Astrocyte (in vitro differentiated cells and primary cell): ENCODE data around the gene NAALADL2. TPM values are rescaled to one million over a fixed set of nuclear protein-coding genes. Genes with fewer than 3 reads are reported as not detected.

ENCODE experiments used
- DNase-seq: peaks from one replicate; pipeline ENCODE4 v3.0.0-alpha.2; 2010; ENCODE audit warnings: low read depth
- FAIRE-seq: peaks from 2 replicates; lab custom pipeline; 2011; peaks lifted over from hg19 to GRCh38; lab: Jason Lieb, UNC
- H2AFZ ChIP-seq: 2 replicates; pipeline ENCODE4 v1.6.0; 2012; ENCODE audit warnings: low read depth, low read length, inconsistent platforms
- H3K27ac ChIP-seq: 2 replicates; pipeline ENCODE4 v1.5.1; 2011; ENCODE audit warnings: low read depth, low read length, inconsistent platforms
- H3K27me3 ChIP-seq: 2 replicates; pipeline ENCODE4 v1.6.0; 2011; ENCODE audit warnings: low read length, inconsistent platforms; ENCODE audit not compliant: insufficient read depth
- H3K36me3 ChIP-seq: 2 replicates; pipeline ENCODE4 v1.5.1; 2011; ENCODE audit warnings: low read length, inconsistent platforms; ENCODE audit not compliant: insufficient read depth
- H3K4me1 ChIP-seq: 2 replicates; pipeline ENCODE4 v1.5.1; 2011; ENCODE audit warnings: low read length, inconsistent platforms; ENCODE audit not compliant: insufficient read depth
- H3K4me2 ChIP-seq: 2 replicates; pipeline ENCODE4 v1.6.0; 2012; ENCODE audit warnings: low read length, inconsistent platforms
- H3K4me3 ChIP-seq: 2 replicates; pipeline ENCODE4 v1.5.1; 2011; ENCODE audit warnings: low read depth, mild to moderate bottlenecking, low read length, inconsistent platforms; ENCODE audit not compliant: insufficient read depth
- H3K79me2 ChIP-seq: 2 replicates; pipeline ENCODE4 v1.6.0; 2012; ENCODE audit warnings: mild to moderate bottlenecking, low read length, inconsistent platforms; ENCODE audit not compliant: insufficient read depth
- H3K9ac ChIP-seq: 2 replicates; pipeline ENCODE4 v1.6.0; 2012; ENCODE audit warnings: mild to moderate bottlenecking, low read length, inconsistent platforms
- H3K9me3 ChIP-seq: 2 replicates; pipeline ENCODE4 v1.5.1; 2012; ENCODE audit warnings: low read depth, mild to moderate bottlenecking, low read length, inconsistent platforms; ENCODE audit not compliant: insufficient read depth
- H4K20me1 ChIP-seq: 2 replicates; pipeline ENCODE4 v1.6.0; 2012; ENCODE audit warnings: low read length, inconsistent platforms; ENCODE audit not compliant: insufficient read depth
- H3K27ac Mint-ChIP-seq: one replicate; pipeline ENCODE4 v1.8.0; 2021; ENCODE audit warnings: mild to moderate bottlenecking, mixed read lengths; ENCODE audit not compliant: unreplicated experiment
- H3K27me3 Mint-ChIP-seq: one replicate; pipeline ENCODE4 v1.8.0; 2021; ENCODE audit warnings: low read depth, mixed read lengths; ENCODE audit not compliant: unreplicated experiment
- H3K36me3 Mint-ChIP-seq: one replicate; pipeline ENCODE4 v1.8.0; 2021; ENCODE audit warnings: low read depth, mixed read lengths; ENCODE audit not compliant: unreplicated experiment
- H3K4me1 Mint-ChIP-seq: one replicate; pipeline ENCODE4 v1.8.0; 2021; ENCODE audit warnings: low read depth, mixed read lengths; ENCODE audit not compliant: unreplicated experiment
- H3K4me3 Mint-ChIP-seq: one replicate; pipeline ENCODE4 v1.8.0; 2021; ENCODE audit warnings: mild to moderate bottlenecking, moderate library complexity, mixed read lengths; ENCODE audit not compliant: unreplicated experiment
- H3K9me3 Mint-ChIP-seq: one replicate; pipeline ENCODE4 v1.8.0; 2021; ENCODE audit warnings: mild to moderate bottlenecking, mixed read lengths; ENCODE audit not compliant: unreplicated experiment
- EZH2 ChIP-seq: IDR thresholded peaks from 2 replicates; pipeline ENCODE4 v1.6.1; 2012; ENCODE audit warnings: mild to moderate bottlenecking, low read length, inconsistent platforms; ENCODE audit not compliant: insufficient read depth
- total RNA-seq: library from RNA; stranded (reverse); gene quantifications from 2 replicates; pipeline ENCODE4 v1.2.1, GENCODE V29; 2021
- TF ChIP-seq, protein P1 (sequence below): IDR thresholded peaks from 2 replicates; pipeline ENCODE4 v1.5.1; 2011; ENCODE audit warnings: low read depth, mild to moderate bottlenecking, inconsistent platforms, low read length, moderate library complexity; ENCODE audit not compliant: insufficient read depth

The NAALADL2 gene
- total RNA-seq, 1 donor from 2014 or later = 2.7 TPM

DNA sequence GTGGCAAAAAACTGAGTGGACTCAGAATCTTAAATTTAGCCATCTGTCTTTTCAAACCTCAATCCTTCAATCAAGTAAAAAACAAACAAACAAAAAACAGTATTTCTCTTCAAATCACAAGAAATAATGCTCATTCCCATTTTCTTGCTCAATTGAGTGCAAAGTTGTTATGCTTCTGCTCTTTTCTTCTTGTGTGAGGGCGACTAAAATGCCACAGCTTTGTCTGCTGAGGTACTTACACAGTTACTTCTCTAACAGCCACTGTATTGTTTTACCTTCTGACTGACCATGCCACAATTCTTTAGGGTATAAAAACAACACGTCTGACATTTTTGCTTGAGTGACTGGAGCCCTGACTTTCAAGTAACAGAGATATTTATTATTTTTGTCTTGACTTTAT, 617.4 kb downstream of the NAALADL2 start:
- Histone ChIP-seq H3K27me3 (no peaks in the 10 kb centered on the region), H3K9ac (no peak overlapping the region), H4K20me1 (no peaks in the 10 kb centered on the region), H3K9me3 (no peaks in the 10 kb centered on the region), H3K4me2 (no peak overlapping the region), H3K4me1 (no peaks in the 10 kb centered on the region), H2AFZ (no peak overlapping the region), H3K36me3 (no peaks in the 10 kb centered on the region), H3K79me2 (no peaks in the 10 kb centered on the region), H3K27ac (no peak overlapping the region), H3K4me3 (no peak overlapping the region)
- FAIRE-seq = no peak
- H3K27me3 Mint-ChIP-seq = no peaks in the 10 kb centered on the region
- no peak overlapping the region for H3K4me3 Mint-ChIP-seq
- no peaks in the 10 kb centered on the region for H3K36me3 Mint-ChIP-seq
- H3K27ac Mint-ChIP-seq = no peak overlapping the region
- no peak for DNase-seq
- H3K4me1 Mint-ChIP-seq = no peaks in the 10 kb centered on the region
- TF ChIP-seq EZH2 = no peak
- TF ChIP-seq, protein P1, sequence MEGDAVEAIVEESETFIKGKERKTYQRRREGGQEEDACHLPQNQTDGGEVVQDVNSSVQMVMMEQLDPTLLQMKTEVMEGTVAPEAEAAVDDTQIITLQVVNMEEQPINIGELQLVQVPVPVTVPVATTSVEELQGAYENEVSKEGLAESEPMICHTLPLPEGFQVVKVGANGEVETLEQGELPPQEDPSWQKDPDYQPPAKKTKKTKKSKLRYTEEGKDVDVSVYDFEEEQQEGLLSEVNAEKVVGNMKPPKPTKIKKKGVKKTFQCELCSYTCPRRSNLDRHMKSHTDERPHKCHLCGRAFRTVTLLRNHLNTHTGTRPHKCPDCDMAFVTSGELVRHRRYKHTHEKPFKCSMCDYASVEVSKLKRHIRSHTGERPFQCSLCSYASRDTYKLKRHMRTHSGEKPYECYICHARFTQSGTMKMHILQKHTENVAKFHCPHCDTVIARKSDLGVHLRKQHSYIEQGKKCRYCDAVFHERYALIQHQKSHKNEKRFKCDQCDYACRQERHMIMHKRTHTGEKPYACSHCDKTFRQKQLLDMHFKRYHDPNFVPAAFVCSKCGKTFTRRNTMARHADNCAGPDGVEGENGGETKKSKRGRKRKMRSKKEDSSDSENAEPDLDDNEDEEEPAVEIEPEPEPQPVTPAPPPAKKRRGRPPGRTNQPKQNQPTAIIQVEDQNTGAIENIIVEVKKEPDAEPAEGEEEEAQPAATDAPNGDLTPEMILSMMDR = no peak
- no peaks in the 10 kb centered on the region for H3K9me3 Mint-ChIP-seq

DNA sequence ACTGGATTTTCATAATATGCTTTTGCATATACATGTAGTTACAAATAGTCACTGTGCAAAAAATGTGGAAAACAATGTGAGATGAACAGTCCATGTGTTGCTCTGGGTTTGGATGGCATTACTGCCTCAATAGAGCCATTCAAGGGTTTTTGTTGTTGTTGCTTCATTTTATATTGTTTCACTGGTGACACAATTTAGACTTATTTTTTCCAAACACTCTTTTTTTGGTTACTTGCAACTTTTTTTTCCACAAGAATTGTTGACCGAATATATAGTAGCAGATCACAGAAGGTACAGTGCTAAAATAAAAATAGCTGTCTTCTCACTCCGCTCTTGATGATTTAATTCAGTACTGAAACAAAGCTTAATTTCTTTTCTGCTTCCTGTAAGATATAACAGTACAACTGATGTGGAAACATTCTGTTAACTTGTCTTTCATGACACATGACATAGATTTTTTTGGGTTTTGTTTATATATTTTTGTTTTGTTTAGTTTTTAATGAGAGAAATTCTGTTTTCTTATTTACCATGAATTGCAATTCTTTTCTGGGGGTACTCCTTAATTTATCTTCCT, 618.6 kb downstream of the NAALADL2 start:
- H3K27me3 ChIP-seq = no peaks in the 10 kb centered on the region

DNA sequence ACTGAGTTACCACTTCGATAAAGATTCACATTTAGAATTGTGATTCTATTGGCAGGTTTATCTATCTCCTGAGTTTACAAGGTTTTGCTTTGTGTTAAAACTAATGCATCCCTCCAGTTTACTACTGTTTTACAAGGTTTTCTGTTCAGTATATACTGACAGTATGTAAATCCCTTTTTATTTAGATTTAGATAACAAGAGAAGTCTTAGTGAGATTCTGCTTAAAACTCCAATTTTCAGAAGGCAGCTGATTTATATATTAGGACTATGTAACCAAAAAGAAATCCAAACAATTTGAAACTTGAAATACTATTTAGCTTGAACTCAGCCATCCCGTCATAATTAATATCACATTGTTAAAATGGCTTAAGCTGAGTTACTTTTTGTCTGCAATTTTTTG, 619.2 kb downstream of the NAALADL2 start:
- no peaks in the 10 kb centered on the region for H3K9me3 Mint-ChIP-seq

More for the DNA sequence above, 618.6 kb downstream of the NAALADL2 start:
- no peaks in the 10 kb centered on the region for H3K79me2 ChIP-seq
- H3K9ac ChIP-seq = no peak overlapping the region
- Mint-ChIP-seq H3K36me3 (no peaks in the 10 kb centered on the region), H3K4me1 (no peaks in the 10 kb centered on the region), H3K27me3 (no peaks in the 10 kb centered on the region), H3K4me3 (no peak overlapping the region), H3K9me3 (no peaks in the 10 kb centered on the region), H3K27ac (no peak overlapping the region)
- DNase-seq = no peak
- H3K4me2 ChIP-seq = no peak overlapping the region
- no peaks in the 10 kb centered on the region for H3K9me3 ChIP-seq
- no peak overlapping the region for H3K4me3 ChIP-seq
- no peaks in the 10 kb centered on the region for H4K20me1 ChIP-seq
- no peaks in the 10 kb centered on the region for H3K36me3 ChIP-seq
- H3K4me1 ChIP-seq = no peaks in the 10 kb centered on the region
- H3K27ac ChIP-seq = no peak overlapping the region
- H2AFZ ChIP-seq = no peak overlapping the region
- TF ChIP-seq, protein P1 = no peak
- no peak for TF ChIP-seq EZH2
- no peak for FAIRE-seq

More for the DNA sequence above, 619.2 kb downstream of the NAALADL2 start:
- Histone ChIP-seq H2AFZ (no peak overlapping the region), H3K9me3 (no peaks in the 10 kb centered on the region), H3K79me2 (no peaks in the 10 kb centered on the region), H3K27ac (no peak overlapping the region), H3K27me3 (no peaks in the 10 kb centered on the region), H3K4me1 (no peaks in the 10 kb centered on the region), H3K36me3 (no peaks in the 10 kb centered on the region), H3K4me2 (no peak overlapping the region), H3K9ac (no peak overlapping the region), H4K20me1 (no peaks in the 10 kb centered on the region), H3K4me3 (no peak overlapping the region)
- TF ChIP-seq EZH2 = no peak
- TF ChIP-seq, protein P1 = no peak
- Mint-ChIP-seq H3K36me3 (no peaks in the 10 kb centered on the region), H3K27me3 (no peaks in the 10 kb centered on the region), H3K4me3 (no peak overlapping the region), H3K27ac (no peak overlapping the region), H3K4me1 (no peaks in the 10 kb centered on the region)
- FAIRE-seq (no peak), DNase-seq (no peak)
